Neural cell (in vitro differentiated cells): Measurements from ENCODE around the gene LRRC56. TPM values are rescaled to one million over a fixed set of nuclear protein-coding genes. Genes with fewer than 3 reads are reported as not detected.
A peak's percentile ranks its signal among the peaks of the same experiment; 100 is the strongest.

ENCODE experiments used
- H2AFZ ChIP-seq: fragments of 200-600, 300-800 bp; sonication (generic), shearing (Covaris generic); 2 replicates; pipeline ENCODE4 v1.6.0; 2014; ENCODE audit warnings: low read depth, mild to moderate bottlenecking, antibody characterized with exemption, low read length, moderate library complexity
- H3F3A ChIP-seq: fragments of 200-600 bp; shearing (Covaris generic); 2 replicates; pipeline ENCODE4 v1.6.1; 2016; ENCODE audit warnings: mild to moderate bottlenecking, moderate library complexity, mixed read lengths, antibody characterized with exemption, low read length; ENCODE audit not compliant: insufficient read depth, poor library complexity, severe bottlenecking
- H3K27ac ChIP-seq: fragments of 200-600, 300-800 bp; sonication (generic), shearing (Covaris generic); 2 replicates; pipeline ENCODE4 v1.5.1; 2014; ENCODE audit warnings: mild to moderate bottlenecking, low read length, moderate library complexity
- H3K27me3 ChIP-seq: fragments of 300-800, 200-600 bp; sonication (generic), shearing (Covaris generic); 2 replicates; pipeline ENCODE4 v1.6.0; 2014; ENCODE audit warnings: mild to moderate bottlenecking, low read depth, low read length, moderate library complexity; ENCODE audit not compliant: insufficient read depth
- H3K36me3 ChIP-seq: fragments of 300-800, 200-600 bp; sonication (generic), shearing (Covaris generic); 2 replicates; pipeline ENCODE4 v1.5.1; 2014; ENCODE audit warnings: mild to moderate bottlenecking, antibody characterized with exemption, low read length, moderate library complexity; ENCODE audit not compliant: insufficient read depth
- H3K4me2 ChIP-seq: fragments of 300-800, 200-600 bp; sonication (generic), shearing (Covaris generic); 2 replicates; pipeline ENCODE4 v1.6.0; 2014; ENCODE audit warnings: mild to moderate bottlenecking, low read length
- H3K4me3 ChIP-seq: fragments of 300-800, 200-600 bp; sonication (generic), shearing (Covaris generic); 2 replicates; pipeline ENCODE4 v1.5.1; 2014; ENCODE audit warnings: mild to moderate bottlenecking, low read length, moderate library complexity
- H3K79me2 ChIP-seq: fragments of 200-600 bp; shearing (Covaris generic); replicated peaks from 2 replicates; pipeline ENCODE4 v1.6.0; 2014; ENCODE audit warnings: mild to moderate bottlenecking, low read length, moderate library complexity; ENCODE audit not compliant: insufficient read depth
- H3K9ac ChIP-seq: fragments of 300-800, 200-600 bp; sonication (generic), shearing (Covaris generic); 2 replicates; pipeline ENCODE4 v1.6.1; 2016; ENCODE audit warnings: mild to moderate bottlenecking, low read length, mixed read lengths
- H3K9me2 ChIP-seq: fragments of 200-600 bp; shearing (Covaris generic); 2 replicates; pipeline ENCODE4 v1.6.1; 2016; ENCODE audit warnings: mild to moderate bottlenecking, low read length, mixed read lengths; ENCODE audit not compliant: insufficient read depth
- H3K9me3 ChIP-seq: fragments of 200-600, 300-800 bp; sonication (generic), shearing (Covaris generic); 2 replicates; pipeline ENCODE4 v1.6.1; 2016; ENCODE audit warnings: mild to moderate bottlenecking, mixed run types, low read length, moderate library complexity, mixed read lengths
- H4K20me1 ChIP-seq: fragments of 200-600 bp; shearing (Covaris generic); 2 replicates; pipeline ENCODE4 v1.6.1; 2016; ENCODE audit warnings: mild to moderate bottlenecking, mixed run types; ENCODE audit not compliant: insufficient read depth
- CTCF ChIP-seq: fragments of 450-650 bp; IDR thresholded peaks from 2 replicates; pipeline ENCODE4 v1.5.1; 2014; ENCODE audit warnings: antibody characterized with exemption, mild to moderate bottlenecking, moderate library complexity; ENCODE audit not compliant: poor library complexity, severe bottlenecking
- EP300 ChIP-seq: fragments of 450-650 bp; conservative IDR thresholded peaks from 2 replicates; pipeline ENCODE4 v1.6.1; 2014; ENCODE audit warnings: antibody characterized with exemption, mild to moderate bottlenecking, moderate library complexity; ENCODE audit not compliant: poor library complexity, severe bottlenecking
- EZH2 ChIP-seq: fragments of 200-600, 300-800 bp; shearing (Covaris generic), sonication (generic); IDR thresholded peaks from 2 replicates; pipeline ENCODE4 v1.6.1; 2014; ENCODE audit warnings: antibody characterized with exemption, low read length, borderline replicate concordance, mild to moderate bottlenecking; ENCODE audit not compliant: insufficient read depth, poor library complexity, severe bottlenecking
- MXI1 ChIP-seq: fragments of 450-650 bp; conservative IDR thresholded peaks from 2 replicates; pipeline ENCODE4 v1.6.1; 2014; ENCODE audit warnings: antibody characterized with exemption, mild to moderate bottlenecking; ENCODE audit not compliant: poor library complexity, severe bottlenecking
- POLR2AphosphoS5 ChIP-seq: IDR thresholded peaks from 2 replicates; pipeline ENCODE4 v1.6.1; 2012
- RAD21 ChIP-seq: fragments of 450-650 bp; conservative IDR thresholded peaks from 2 replicates; pipeline ENCODE4 v1.6.1; 2014; ENCODE audit warnings: antibody characterized with exemption, mild to moderate bottlenecking, moderate library complexity
- REST ChIP-seq: IDR thresholded peaks from 2 replicates; pipeline ENCODE4 v1.6.1; 2012; ENCODE audit warnings: borderline replicate concordance
- SMC3 ChIP-seq: fragments of 450-650 bp; conservative IDR thresholded peaks from 2 replicates; pipeline ENCODE4 v1.6.1; 2014; ENCODE audit warnings: antibody characterized with exemption, mild to moderate bottlenecking, moderate library complexity; ENCODE audit not compliant: poor library complexity
- TAF1 ChIP-seq: IDR thresholded peaks from 2 replicates; pipeline ENCODE4 v1.6.1; 2012; ENCODE audit warnings: low read depth
- polyA plus RNA-seq: library from polyadenylated mRNA; depleted of rRNA; stranded (reverse); fragments of >200 nt; gene quantifications from 2 replicates; pipeline ENCODE4 v1.2.3, GENCODE V29; 2014

The LRRC56 gene
- polyA plus RNA-seq, 1 donor from 2014 or later = 0.76 TPM

DNA sequence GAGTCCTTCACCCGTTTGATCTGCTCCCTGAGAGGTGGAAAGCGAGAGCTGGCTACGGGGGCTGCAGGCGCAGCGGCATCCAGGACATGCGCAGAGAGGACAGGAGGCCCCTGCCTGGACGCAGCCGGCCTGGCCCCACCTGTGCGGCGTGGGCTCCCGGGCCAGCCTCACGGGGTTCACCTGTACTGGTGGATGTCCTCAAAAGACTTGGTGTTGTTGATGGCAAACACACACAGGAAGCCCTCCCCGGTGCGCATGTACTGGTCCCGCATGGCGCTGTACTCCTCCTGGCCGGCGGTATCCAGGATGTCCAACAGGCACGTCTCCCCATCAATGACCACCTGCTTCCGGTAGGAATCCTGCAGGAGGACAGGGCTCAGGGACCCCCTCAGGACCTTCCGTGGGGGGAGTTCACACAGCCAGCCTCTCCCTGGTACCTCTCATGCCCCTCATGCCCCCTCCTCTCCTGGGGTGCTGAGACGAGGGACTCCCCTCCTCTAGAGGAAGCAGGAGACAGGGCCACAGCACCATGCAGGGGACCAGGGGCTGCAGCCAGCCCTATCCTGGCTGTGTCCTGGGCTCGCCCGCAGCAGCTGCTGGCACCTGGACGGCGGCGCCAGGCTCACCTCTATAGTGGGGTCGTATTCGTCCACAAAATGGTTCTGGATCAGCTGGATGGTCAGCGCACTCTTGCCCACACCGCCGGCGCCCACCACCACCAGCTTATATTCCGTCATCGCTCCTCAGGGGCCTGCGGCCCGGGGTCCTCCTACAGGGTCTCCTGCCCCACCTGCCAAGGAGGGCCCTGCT lies 3.5 kb upstream of the LRRC56 start:
- Histone ChIP-seq H3K79me2 (peaks cover 8% of the 10 kb centered on the region), H3K27me3 (no peaks in the 10 kb centered on the region), H3F3A (no peaks in the 10 kb centered on the region), H3K36me3 (no peaks in the 10 kb centered on the region), H4K20me1 (no peaks in the 10 kb centered on the region), H3K4me2 (peak overlapping the region; percentile 80), H3K4me3 (peak overlapping the region; percentile 92), H3K9me2 (no peaks in the 10 kb centered on the region), H3K27ac (no peak overlapping the region), H2AFZ (no peak overlapping the region), H3K9me3 (no peaks in the 10 kb centered on the region), H3K9ac (peak overlapping the region; percentile 82)
- TF ChIP-seq RAD21 (no peak), EZH2 (no peak), EP300 (no peak), CTCF (no peak), SMC3 (no peak), MXI1 (no peak), POLR2AphosphoS5 (no peak), TAF1 (no peak), REST (no peak)

DNA sequence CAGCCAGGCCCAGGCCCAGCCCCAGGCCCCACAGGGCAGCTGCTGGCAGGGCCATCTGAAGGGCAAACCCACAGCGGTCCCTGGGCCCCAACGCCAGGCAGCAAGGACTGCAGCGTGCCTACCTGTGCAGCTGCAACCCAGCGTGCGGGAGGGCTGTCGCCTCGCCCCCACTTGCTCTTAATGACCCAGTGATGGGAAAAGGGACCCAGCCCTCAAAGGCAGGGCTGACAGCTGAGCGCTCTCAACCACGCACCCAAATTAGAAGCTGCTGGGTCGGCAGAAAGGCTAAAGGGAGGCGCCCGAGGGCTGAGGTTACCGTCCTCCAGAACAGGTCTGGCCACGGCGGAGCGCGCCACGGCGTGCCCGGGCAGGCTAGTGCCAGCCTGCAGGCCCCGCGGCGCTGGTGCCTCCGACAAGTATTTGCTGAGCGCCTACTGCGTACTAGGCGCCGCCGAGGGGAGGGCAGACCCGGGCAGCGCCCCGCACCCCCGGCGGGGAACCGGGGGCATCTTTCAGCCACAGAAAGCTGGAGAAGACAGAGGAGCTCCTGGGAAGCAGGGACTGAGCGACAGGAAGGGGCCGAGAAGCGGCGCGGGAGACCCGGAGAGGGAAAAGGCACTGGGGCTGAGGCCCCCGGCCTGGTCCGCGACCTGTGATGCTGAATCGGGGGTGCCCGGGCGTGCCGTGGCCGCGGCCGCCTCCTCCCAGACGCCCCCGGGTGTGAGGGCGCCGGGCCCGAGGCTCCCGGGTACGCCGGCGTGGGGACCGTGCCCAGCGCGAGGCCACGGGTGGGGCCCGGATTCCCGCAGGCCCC lies 2.7 kb upstream of the LRRC56 start:
- H3K9me3 ChIP-seq = no peaks in the 10 kb centered on the region
- no peaks in the 10 kb centered on the region for H3K9me2 ChIP-seq
- no peaks in the 10 kb centered on the region for H3K27me3 ChIP-seq
- H3F3A ChIP-seq = no peaks in the 10 kb centered on the region
- H2AFZ ChIP-seq = no peak overlapping the region
- H3K4me2 ChIP-seq = peak overlapping the region; percentile 80
- no peak overlapping the region for H3K27ac ChIP-seq
- peak overlapping the region; percentile 82 for H3K9ac ChIP-seq
- H3K79me2 ChIP-seq = peaks cover 8% of the 10 kb centered on the region
- peak overlapping the region; percentile 92 for H3K4me3 ChIP-seq
- no peaks in the 10 kb centered on the region for H3K36me3 ChIP-seq
- no peaks in the 10 kb centered on the region for H4K20me1 ChIP-seq
- TF ChIP-seq POLR2AphosphoS5 = no peak
- TF ChIP-seq SMC3 = no peak
- TF ChIP-seq REST = no peak
- TF ChIP-seq TAF1 = no peak
- no peak for TF ChIP-seq EP300
- no peak for TF ChIP-seq MXI1
- TF ChIP-seq EZH2 = no peak
- TF ChIP-seq RAD21 = no peak
- TF ChIP-seq CTCF = no peak
